Amniotic epithelial cell (primary cell): ENCODE results near the gene ELAC1.
"Not testable (repeated sequence)": the region's sequence is repeated elsewhere in the genome, so short reads cannot be mapped to it uniquely, and the experiment has no call there.

Source experiments
- DNase-seq: peaks from one replicate; pipeline ENCODE4 v3.0.0-alpha.2; 2010; ENCODE audit warnings: low read depth

Gene ELAC1, protein sequence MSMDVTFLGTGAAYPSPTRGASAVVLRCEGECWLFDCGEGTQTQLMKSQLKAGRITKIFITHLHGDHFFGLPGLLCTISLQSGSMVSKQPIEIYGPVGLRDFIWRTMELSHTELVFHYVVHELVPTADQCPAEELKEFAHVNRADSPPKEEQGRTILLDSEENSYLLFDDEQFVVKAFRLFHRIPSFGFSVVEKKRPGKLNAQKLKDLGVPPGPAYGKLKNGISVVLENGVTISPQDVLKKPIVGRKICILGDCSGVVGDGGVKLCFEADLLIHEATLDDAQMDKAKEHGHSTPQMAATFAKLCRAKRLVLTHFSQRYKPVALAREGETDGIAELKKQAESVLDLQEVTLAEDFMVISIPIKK

DNA sequence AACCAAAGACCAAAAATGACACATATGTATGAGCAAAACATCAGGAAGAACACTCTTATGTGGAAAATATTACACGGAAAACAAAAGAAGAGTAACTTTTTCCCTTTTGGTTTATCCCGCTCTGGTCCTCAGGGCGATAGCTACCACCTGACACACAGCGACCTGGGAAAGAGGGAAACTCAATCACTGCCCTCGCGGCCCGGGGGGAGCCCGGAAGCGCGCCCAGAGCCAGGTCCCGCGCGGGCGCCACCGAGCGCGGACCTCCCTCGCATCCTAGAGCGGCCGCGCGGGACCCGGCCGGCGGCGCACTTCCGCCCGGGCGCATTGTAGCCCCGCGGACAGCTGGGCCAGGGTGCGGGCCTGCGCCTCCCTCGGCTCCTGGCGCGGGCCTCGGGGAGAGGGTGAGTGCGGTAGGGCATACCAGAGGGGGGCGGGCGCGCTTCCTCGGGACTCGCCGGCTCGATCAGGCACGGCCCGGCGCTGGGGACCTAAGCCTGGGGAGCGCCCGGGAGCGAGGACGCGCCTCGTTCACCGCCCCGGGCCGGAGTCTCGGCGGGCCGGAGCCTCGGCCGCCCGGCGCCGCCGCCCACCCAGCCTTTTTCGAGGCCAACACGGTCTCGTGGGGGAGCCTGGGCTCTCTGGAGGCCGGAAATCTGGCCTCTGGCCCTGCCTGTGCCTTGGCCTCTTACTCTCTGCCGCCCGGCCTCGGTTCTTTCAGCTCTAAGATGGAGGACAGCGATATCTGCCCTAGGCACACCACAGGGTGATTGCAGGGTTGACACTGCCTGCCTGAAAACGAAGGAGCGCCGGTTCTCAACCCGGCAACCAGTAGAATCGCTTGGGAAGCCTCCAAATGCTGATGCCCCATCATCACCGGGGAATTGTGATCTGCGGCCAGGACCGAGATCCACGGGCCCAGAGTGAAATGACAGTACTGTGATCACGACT is at the start of gene ELAC1:
Gene ELAC1 (plus strand): TSS at position 327 of the 948 bp plus-strand sequence. CDS start 6,365 bp downstream, outside the sequence.
- peak; percentile 76 for DNase-seq

- no peak for DNase-seq
Measured at GRCh38 chr18:50918153-50918552, 49.7 kb upstream of the ELAC1 start.

DNA sequence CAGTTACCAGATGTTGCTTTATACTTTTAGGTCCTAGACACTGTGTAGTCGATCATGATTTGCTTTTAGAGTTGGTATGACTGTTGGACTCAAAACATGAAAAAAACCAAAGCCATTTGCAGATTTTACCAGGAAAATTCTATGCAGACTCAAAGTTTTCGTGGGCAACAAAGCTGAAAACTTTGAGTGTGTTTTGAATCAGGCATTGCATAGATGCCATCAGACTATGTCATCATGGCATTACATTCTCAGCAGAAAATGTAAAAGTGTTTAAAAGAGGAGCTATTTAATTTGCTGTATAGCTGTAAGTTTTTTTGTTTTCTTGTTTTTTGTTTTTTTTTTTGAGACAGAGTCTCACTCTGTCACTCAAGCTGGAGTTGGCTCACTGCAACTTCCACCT is 43.5 kb upstream of the ELAC1 start:
- DNase-seq = peak; percentile 5

DNA sequence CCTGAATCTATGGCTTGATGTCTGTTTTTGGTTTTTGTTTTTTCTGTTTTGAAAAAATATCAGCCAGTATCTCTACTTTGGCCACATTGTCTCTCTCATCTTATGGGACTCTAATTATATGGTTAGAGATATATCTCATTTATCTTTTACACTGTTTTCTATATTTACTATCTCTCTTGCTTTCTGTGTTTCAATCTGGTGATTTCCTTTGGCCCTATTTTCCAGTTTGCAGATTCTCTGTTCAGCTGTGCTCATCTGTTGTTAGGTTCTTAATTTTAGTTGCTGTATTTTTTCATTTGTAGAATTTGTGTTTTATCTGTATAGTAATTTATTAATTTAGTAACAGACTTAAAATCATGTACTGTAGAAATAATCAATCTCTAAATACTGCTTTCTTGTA is 41.3 kb upstream of the ELAC1 start:
- DNase-seq = no peak

DNA sequence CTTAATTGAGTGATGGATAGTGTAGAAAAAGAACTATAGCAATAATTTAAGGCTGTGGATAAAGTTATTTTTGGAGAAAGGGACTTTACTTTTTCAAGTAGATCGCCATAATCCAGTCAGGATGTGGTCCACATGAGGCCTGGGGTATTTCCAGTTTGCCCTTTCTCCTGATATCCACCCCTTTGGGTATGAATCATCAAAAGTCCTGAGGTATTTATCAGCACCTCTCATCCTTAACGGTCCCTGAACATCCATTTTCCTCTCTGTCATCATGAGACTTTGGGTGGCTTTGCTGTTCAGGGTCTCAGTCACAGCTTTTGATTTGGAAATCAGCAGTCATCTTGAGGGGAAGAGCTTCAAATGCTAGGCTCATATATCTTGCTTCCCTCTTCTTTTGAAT is 39.3 kb upstream of the ELAC1 start:
- DNase-seq = peak; percentile 27

- no peak for DNase-seq
Measured at GRCh38 chr18:50933684-50934083, 34.2 kb upstream of the ELAC1 start.

DNA sequence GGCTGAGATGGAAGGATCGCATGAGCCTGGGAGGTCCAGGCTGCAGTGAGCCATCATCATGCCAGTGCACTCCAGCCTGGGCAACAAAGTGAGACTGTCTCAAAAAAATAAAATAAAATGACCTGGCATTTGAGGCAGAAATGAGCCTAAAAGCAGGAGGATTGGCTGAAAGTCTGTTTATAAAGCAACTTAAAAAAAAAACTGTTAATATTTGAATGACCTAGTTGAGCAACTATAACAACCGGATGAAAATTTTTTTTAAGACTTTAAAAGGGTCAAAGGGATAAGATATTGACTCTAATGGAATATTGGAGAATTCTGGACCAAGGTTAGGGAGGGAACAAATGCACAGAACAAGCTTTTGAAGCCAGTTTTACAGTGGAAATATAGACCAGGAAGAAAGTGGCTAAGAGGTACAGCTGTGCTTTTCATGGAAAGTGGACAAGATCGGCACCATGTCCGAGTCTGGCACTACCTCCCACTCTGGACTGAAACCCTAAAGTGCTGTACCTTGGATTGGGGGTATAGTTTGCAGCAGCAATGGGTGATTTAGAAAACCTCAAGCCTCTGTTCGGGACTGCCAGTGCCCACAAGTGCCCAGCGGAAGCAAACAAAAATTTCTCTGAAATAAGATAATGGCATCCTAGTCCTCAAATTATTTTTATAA is 33.2 kb upstream of the ELAC1 start:
- no peak for DNase-seq

DNA sequence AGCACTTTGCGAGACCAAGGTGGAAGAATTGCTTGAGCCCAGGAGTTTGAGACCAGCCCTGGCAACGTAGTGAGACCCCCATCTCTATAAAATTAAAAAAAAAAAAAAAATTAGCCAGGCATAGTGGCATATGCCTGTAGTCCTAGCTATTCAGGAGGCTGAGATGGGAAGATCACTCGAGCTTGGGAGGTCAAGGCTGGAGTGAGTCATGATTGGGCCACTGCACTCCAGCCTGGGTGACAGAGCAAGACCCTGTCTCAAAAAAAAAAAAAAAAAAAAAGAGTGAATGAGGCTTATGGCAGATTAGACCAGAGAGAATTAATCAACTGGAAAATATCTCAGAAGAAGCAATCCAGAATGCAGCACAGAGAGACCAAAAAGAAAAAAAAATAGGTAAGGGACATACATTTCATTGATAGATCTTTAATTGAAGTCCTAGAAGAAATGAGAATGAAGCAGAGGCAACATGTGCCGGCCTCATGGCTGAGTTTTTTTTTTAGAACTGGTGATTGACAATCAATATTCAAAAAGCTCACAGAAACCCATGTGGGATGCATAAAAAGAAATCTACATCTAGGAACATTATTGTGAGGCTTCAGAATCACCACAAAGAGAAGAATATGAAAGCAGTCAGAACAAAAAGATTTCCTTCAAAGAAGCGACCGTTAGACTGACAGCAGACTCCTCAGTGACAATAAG is 32.2 kb upstream of the ELAC1 start:
- DNase-seq = no peak

DNA sequence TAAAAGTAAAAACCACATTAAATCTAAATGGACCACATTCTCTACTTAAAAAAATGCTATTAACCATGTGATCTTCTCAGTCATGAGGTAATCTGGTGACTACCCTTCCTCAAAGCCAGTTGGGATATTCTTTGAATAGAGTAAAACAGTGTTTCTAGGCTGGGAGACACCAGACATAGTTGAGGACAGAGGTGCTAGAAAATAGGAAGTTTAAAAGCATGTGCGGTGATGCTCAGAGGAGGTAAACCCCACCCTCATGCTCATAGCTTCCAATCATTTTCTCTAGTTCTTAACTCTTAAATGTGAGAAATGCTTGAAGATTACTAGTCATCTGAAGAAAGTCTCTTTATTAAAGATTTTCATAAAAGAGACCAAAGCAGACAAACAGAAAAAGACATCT is 30.7 kb upstream of the ELAC1 start:
- DNase-seq = no peak

DNA sequence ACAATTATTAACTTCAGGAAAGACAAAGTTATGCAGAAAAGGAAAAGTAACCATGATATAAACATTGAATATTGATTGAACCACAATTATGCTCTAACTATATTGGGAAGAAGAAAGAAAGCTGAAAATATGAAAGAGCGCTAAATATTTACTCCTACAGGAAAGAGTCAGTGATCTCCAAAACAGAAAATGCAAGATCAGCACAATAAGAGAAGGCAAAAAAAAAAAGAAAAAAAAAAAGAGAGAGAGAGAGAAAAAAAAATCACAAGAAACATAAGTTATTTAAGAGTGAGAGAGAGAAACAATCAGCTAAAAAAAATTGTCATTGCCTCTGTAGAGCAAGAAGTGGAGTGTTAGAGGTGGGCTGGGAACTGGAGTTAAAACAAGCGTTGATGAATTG is 28.9 kb upstream of the ELAC1 start:
- no peak for DNase-seq

DNA sequence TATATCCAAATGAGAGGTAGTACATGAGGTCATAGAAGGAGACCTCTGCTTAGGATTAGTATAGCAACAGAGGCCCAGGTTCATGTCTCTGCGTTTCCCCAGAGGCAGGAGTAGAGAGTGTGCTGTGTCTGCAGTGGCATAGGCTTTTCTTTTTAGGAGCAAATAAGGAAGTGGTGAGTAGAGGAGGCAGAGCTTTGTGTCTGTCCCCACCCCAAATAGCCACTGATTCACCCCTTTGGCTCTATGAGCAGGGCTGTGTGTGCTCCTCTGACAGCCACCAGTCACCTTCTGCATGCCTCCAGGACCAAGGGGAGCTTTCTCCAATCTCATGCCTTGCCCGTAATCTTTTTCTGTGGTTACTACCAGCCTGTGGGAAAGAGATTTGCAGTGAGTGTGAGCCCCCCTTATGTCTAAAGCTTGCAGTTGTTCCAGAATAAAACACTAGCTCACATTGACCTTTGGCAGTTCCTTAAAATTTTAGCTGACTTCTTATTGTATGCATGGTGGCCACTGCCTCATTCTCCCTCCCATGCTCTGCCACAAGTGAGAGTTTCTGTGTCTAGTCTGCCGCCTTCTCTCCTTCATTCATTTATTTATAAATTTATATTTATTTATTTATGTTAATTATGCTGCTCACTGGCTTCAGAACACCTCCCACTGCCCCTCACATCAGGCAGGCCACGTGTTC is 23.5 kb upstream of the ELAC1 start:
- DNase-seq = no peak

- DNase-seq = not testable (repeated sequence)
Measured at GRCh38 chr18:50945918-50946317, 21.9 kb upstream of the ELAC1 start.

DNA sequence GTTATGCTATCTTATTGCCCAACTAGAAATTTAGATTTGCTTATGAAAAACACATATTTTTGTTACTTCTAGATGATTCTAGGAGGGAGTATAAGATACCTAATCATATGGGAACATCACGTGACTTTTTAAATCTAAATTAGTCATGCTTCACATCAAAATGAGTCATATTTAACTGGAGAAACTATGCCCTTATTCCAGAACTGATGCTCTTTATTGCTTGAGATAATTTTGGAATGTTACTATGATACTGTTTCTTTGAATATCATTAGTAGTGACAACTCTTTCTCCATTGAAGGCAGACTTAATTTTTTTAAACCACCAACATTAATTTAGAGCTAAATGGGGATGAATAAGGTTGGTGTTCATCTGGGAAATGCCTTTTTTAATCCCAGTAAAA is 19.9 kb upstream of the ELAC1 start:
- peak; percentile 46 for DNase-seq

DNA sequence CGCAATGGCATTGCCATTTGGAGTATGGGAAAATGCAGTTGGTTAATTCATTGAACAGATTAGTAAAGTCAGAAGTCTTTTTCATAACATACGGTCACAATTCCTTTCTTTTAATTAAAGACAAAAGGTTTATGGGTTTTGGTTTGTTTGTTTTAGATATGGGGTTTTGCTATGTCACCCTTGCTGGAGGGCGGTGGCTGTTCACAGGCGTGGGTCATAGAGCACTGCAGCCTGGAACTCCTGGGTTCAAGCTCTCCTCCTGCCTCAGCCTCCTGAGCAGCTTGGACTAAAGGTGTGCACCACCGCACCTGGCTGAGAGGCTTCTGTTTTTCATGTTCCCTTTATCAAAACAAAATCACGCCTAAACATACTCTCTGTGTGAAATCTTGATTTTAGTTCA is 18.7 kb upstream of the ELAC1 start:
- DNase-seq = no peak

GRCh38 chr18:50950626-50951025 is 17.2 kb upstream of the ELAC1 start:
- no peak for DNase-seq

GRCh38 chr18:50953822-50954221 is 14.0 kb upstream of the ELAC1 start:
- DNase-seq = no peak

DNA sequence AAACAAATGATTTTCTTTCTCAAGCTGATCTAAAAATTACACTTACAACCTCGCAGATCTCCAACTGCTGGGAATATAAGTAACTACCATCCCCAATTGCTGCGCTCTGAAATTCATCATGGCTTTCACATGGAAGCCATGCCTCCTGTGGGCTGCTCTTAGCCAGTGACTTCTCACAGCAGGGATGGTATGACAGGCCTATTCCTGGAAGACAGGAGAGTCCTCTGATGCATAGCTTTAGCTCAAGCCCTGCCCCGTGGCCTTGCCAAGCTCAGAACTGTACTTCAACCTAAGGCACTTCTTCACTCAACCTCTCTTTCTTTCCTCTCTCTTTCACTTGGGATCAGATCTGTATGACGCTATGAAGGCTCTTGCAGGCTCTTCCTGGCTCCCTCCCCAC is 12.6 kb upstream of the ELAC1 start:
- no peak for DNase-seq

DNA sequence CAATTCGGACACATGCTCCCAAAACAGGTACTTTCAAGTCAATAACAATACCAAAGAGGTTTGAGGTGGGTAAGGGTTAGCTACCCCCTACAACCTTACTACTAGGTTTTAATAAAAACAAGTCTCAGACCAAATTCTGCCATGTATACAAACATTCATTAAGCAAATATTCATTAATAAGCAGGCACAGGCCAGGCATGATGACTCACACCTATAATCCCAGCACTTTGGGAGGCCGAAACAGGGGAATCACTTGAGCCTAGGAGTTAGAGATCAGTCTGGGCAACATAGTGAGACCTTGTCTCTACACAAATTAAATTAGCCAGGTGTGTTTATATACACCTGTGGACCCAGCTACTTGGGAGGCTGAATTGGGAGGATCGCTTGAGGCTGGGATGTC is 11.7 kb upstream of the ELAC1 start:
- peak; percentile 13 for DNase-seq

GRCh38 chr18:50961974-50962373 is 5.9 kb upstream of the ELAC1 start:
- DNase-seq = peak; percentile 16

DNA sequence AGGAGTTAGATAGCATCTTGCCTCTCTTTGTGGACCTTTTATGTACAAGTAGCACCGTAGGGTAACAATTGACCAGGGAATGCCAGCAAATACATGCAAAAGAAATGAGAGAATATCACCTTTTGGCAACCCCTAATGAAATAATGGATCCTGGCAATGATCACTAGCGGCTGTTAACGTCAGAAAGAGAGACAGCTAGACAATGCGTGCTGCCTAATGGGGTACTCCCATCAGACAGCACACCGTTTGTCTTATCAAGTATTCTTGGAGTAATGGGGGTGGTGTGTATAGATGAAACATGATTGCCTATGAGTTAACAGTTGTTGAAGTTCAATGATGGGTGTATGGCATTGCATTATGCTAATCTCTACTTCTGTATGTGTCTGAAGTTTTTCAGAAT is 1.6 kb downstream of the ELAC1 start:
- DNase-seq = no peak

GRCh38 chr18:50970006-50970405 is 2.2 kb downstream of the ELAC1 start:
- DNase-seq = no peak
